Panc1 (cell line): ENCODE measurements around the gene IGSF21. TPM values are rescaled to one million over a fixed set of nuclear protein-coding genes. Genes with fewer than 3 reads are reported as not detected.

Experiments
- ATAC-seq: fragments of 200-7000 bp; cut with Tn5 transposase; 2 replicates; pipeline ENCODE4 v1.9.1; 2020; ENCODE audit warnings: mild to moderate bottlenecking, moderate library complexity
- BruUV-seq: library from RNA; stranded (reverse); fragments of 400-500 nt; replicated peaks from 2 replicates; lab custom pipeline; 2021; lab: Mats Ljungman, UMichigan
- CTCF ChIA-PET: fragments of 300-600 bp; sonication (Branson Sonifier 250); formaldehyde crosslinking; loops from one replicate; lab custom pipeline; 2022; ENCODE audit warnings: antibody characterized with exemption; lab: Charles Lee
- POLR2A ChIA-PET: fragments of 300-600 bp; sonication (Branson Sonifier 250); formaldehyde crosslinking; loops from one replicate; lab custom pipeline; 2022; ENCODE audit warnings: antibody characterized with exemption; lab: Charles Lee
- DNase-seq: peaks from one replicate; pipeline ENCODE4 v3.0.0-alpha.2; 2010; ENCODE audit warnings: low read depth, low spot score
- H3K27ac ChIP-seq: 2 replicates; pipeline ENCODE4 v1.5.1; 2011; ENCODE audit warnings: mild to moderate bottlenecking, low read length, inconsistent platforms
- H3K27me3 ChIP-seq: fragments of 200-500 bp; sonication (Bioruptor generic); 2 replicates; pipeline ENCODE4 v1.6.0; 2014; ENCODE audit warnings: low read length, inconsistent platforms; ENCODE audit not compliant: control insufficient read depth, insufficient read depth
- H3K36me3 ChIP-seq: fragments of 200-500 bp; sonication (Bioruptor generic); 2 replicates; pipeline ENCODE4 v1.5.1; 2014; ENCODE audit warnings: inconsistent platforms, mild to moderate bottlenecking, low read length, moderate library complexity; ENCODE audit not compliant: control insufficient read depth, insufficient read depth
- H3K4me1 ChIP-seq: 2 replicates; pipeline ENCODE4 v1.5.1; 2011; ENCODE audit warnings: inconsistent platforms, mild to moderate bottlenecking, low read length, moderate library complexity; ENCODE audit not compliant: control insufficient read depth, insufficient read depth
- H3K4me3 ChIP-seq, 2 experiments: 2 replicates each; pipeline ENCODE4 v1.5.1; 2011 to 2012; ENCODE audit warnings: low read depth in 2 of 2, low read length in 2 of 2, mild to moderate bottlenecking in 2 of 2, inconsistent platforms in 1 of 2, moderate library complexity in 1 of 2
- H3K9me3 ChIP-seq: fragments of 200-500 bp; sonication (Bioruptor generic); 2 replicates; pipeline ENCODE4 v1.5.1; 2014; ENCODE audit warnings: low read depth, mild to moderate bottlenecking, inconsistent platforms, low read length, moderate library complexity; ENCODE audit not compliant: control insufficient read depth, insufficient read depth
- POLR2AphosphoS5 ChIP-seq: IDR thresholded peaks from 2 replicates; pipeline ENCODE4 v1.6.1; 2012; ENCODE audit warnings: mild to moderate bottlenecking, low read depth, low read length, moderate library complexity
- SIN3A ChIP-seq: IDR thresholded peaks from 2 replicates; pipeline ENCODE4 v1.6.1; 2012; ENCODE audit warnings: low read depth, mild to moderate bottlenecking, low read length, moderate library complexity, borderline replicate concordance; ENCODE audit not compliant: insufficient read depth
- TCF7L2 ChIP-seq: IDR thresholded peaks from 2 replicates; pipeline ENCODE4 v1.6.1; 2011; ENCODE audit warnings: mild to moderate bottlenecking, low read depth, low read length, inconsistent platforms
- in situ Hi-C: cut with HindIII; loops from 2 replicates; pipeline ENCODE4 v1.10.0; 2016; ENCODE audit warnings: low sequenced_read_pairs, low pct_unique_long_range_greater_than_20kb
- intact Hi-C: fragments of 100-400 bp; cut with micrococcal nuclease; formaldehyde crosslinking; loops from one replicate; pipeline ENCODE4 v1.10.0; 2022; ENCODE audit not compliant: unreplicated experiment
- total RNA-seq: library from RNA; stranded (reverse); gene quantifications from one replicate; pipeline ENCODE4 v1.2.1, GENCODE V29; 2021; ENCODE audit not compliant: unreplicated experiment
- TF ChIP-seq, protein P1 (sequence below): fragments of 450-650 bp; IDR thresholded peaks from 2 replicates; pipeline ENCODE4 v1.5.1; 2017; ENCODE audit warnings: mild to moderate bottlenecking
- TF ChIP-seq, protein P2 (sequence below), 2 experiments: IDR thresholded peaks; 2 replicates each; pipeline ENCODE4 v1.6.1; 2011 to 2012; ENCODE audit warnings: low read depth in 2 of 2, control low read depth in 1 of 2, low read length in 1 of 2, mild to moderate bottlenecking in 1 of 2, moderate library complexity in 1 of 2; ENCODE audit not compliant: insufficient read depth in 1 of 2

Gene IGSF21
- total RNA-seq, 1 experiment from 2014 or later = not detected

DNA sequence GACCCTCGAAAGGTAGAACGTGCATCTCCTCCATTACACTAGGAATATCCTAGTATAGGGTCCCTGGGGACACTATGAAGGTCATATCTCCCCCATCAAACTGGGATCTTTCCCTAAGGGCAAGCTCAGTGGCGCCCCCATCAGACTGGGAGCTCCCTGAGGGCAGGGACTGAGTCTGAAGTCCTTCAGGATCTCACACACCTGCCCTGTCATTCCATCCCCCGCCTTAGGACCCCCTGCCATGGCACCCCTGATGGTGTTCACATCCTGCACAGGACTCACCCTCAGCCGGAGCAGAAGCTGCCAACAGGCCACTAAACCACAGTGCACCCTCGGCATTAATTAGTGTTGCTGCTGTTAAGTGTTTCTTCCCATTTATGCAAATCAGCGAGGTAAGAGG, 50.4 kb downstream of the IGSF21 start:
- ChIA-PET POLR2A (interaction anchor here (0.6 kb wide), 1 partner anchor 439 kb away, joined by 3 read pairs; no protein-coding TSS in a partner anchor), CTCF (no interaction called here)
- DNase-seq (no peak), ATAC-seq (no peak)
- no peak overlapping the region for H3K27ac ChIP-seq
- H3K36me3 ChIP-seq = no peaks in the 10 kb centered on the region
- intact Hi-C loops = no loop called here
- TF ChIP-seq SIN3A = no peak
- TF ChIP-seq, protein P1, sequence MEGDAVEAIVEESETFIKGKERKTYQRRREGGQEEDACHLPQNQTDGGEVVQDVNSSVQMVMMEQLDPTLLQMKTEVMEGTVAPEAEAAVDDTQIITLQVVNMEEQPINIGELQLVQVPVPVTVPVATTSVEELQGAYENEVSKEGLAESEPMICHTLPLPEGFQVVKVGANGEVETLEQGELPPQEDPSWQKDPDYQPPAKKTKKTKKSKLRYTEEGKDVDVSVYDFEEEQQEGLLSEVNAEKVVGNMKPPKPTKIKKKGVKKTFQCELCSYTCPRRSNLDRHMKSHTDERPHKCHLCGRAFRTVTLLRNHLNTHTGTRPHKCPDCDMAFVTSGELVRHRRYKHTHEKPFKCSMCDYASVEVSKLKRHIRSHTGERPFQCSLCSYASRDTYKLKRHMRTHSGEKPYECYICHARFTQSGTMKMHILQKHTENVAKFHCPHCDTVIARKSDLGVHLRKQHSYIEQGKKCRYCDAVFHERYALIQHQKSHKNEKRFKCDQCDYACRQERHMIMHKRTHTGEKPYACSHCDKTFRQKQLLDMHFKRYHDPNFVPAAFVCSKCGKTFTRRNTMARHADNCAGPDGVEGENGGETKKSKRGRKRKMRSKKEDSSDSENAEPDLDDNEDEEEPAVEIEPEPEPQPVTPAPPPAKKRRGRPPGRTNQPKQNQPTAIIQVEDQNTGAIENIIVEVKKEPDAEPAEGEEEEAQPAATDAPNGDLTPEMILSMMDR = no peak
- no peak for TF ChIP-seq TCF7L2
- TF ChIP-seq POLR2AphosphoS5 = no peak
- TF ChIP-seq, protein P2, sequence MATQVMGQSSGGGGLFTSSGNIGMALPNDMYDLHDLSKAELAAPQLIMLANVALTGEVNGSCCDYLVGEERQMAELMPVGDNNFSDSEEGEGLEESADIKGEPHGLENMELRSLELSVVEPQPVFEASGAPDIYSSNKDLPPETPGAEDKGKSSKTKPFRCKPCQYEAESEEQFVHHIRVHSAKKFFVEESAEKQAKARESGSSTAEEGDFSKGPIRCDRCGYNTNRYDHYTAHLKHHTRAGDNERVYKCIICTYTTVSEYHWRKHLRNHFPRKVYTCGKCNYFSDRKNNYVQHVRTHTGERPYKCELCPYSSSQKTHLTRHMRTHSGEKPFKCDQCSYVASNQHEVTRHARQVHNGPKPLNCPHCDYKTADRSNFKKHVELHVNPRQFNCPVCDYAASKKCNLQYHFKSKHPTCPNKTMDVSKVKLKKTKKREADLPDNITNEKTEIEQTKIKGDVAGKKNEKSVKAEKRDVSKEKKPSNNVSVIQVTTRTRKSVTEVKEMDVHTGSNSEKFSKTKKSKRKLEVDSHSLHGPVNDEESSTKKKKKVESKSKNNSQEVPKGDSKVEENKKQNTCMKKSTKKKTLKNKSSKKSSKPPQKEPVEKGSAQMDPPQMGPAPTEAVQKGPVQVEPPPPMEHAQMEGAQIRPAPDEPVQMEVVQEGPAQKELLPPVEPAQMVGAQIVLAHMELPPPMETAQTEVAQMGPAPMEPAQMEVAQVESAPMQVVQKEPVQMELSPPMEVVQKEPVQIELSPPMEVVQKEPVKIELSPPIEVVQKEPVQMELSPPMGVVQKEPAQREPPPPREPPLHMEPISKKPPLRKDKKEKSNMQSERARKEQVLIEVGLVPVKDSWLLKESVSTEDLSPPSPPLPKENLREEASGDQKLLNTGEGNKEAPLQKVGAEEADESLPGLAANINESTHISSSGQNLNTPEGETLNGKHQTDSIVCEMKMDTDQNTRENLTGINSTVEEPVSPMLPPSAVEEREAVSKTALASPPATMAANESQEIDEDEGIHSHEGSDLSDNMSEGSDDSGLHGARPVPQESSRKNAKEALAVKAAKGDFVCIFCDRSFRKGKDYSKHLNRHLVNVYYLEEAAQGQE (IDR thresholded peaks at IDR 0.05; ENCODE audit: insufficient read depth in 1 of 2, low read depth in 2 of 2, low read length in 1 of 2) = no peak
- H3K27me3 ChIP-seq = peaks cover 9% of the 10 kb centered on the region; the same call in 1 of the 2 replicates
- no TSS peak for BruUV-seq
- no peaks in the 10 kb centered on the region for H3K4me1 ChIP-seq
- in situ Hi-C loops = no loop called here
- no peaks in the 10 kb centered on the region for H3K9me3 ChIP-seq
- no peak overlapping the region for H3K4me3 ChIP-seq

DNA sequence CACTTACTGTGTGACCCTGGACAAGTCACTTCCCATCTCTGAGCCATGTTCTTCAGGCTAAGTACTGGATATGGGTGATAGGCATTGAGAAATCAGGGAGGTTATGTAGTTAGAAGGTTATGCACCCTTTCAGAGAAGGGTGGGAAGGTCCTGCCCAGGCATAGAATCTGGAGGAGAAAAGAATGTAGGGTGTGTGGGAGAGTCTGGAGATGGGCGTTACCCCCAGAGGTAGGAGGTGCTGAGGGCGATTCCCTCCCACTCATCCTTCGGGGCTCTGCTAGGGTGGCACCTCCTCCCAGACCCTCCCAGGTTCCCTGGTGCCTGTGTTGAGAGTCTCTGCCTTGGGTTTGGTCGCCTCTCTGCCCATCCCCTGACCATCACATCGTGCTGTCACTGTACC, 51.1 kb downstream of the IGSF21 start:
- DNase-seq (no peak), ATAC-seq (no peak)
- TF ChIP-seq, protein P1 = no peak
- no peak for TF ChIP-seq SIN3A
- TF ChIP-seq, protein P2 (IDR thresholded peaks at IDR 0.05; ENCODE audit: insufficient read depth in 1 of 2, low read depth in 2 of 2, low read length in 1 of 2) = no peak
- TF ChIP-seq TCF7L2 = no peak
- no peak for TF ChIP-seq POLR2AphosphoS5
- no TSS peak for BruUV-seq
- H3K27me3 ChIP-seq = peaks cover 9% of the 10 kb centered on the region; the same call in 1 of the 2 replicates
- intact Hi-C loops = no loop called here
- CTCF ChIA-PET = no interaction called here
- in situ Hi-C loops = no loop called here
- no peak overlapping the region for H3K4me3 ChIP-seq
- no peaks in the 10 kb centered on the region for H3K4me1 ChIP-seq
- H3K36me3 ChIP-seq = no peaks in the 10 kb centered on the region
- no peaks in the 10 kb centered on the region for H3K9me3 ChIP-seq
- H3K27ac ChIP-seq = no peak overlapping the region
- POLR2A ChIA-PET = no interaction called here
